PC-3 (cell line): ENCODE data around the gene CCNI2. TPM values are rescaled to one million over a fixed set of nuclear protein-coding genes. Genes with fewer than 3 reads are reported as not detected.

Experiments
- ATAC-seq: fragments of 200-7000 bp; cut with Tn5 transposase; 2 replicates; pipeline ENCODE4 v1.9.1; 2020; ENCODE audit warnings: mild to moderate bottlenecking, moderate library complexity
- BruUV-seq: library from RNA; stranded (reverse); fragments of 400-500 nt; replicated peaks from 2 replicates; lab custom pipeline; 2021; lab: Mats Ljungman, UMichigan
- CTCF ChIA-PET: fragments of 300-600 bp; sonication (Branson Sonifier 250); formaldehyde crosslinking; loops from one replicate; lab custom pipeline; 2022; ENCODE audit warnings: antibody characterized with exemption; lab: Charles Lee
- POLR2A ChIA-PET: fragments of 300-600 bp; sonication (Branson Sonifier 250); formaldehyde crosslinking; loops from one replicate; lab custom pipeline; 2022; ENCODE audit warnings: antibody characterized with exemption; ENCODE audit not compliant: unreplicated experiment; lab: Charles Lee
- DNase-seq: peaks from one replicate; pipeline ENCODE4 v3.0.0-alpha.2; 2015
- H2AFZ ChIP-seq: fragments of 300-600 bp; sonication (generic); 2 replicates; pipeline ENCODE4 v1.6.0; 2016; ENCODE audit warnings: antibody characterized with exemption, low read length
- H3F3A ChIP-seq: fragments of 300-600 bp; sonication (generic); one replicate; pipeline ENCODE4 v1.6.0; 2017; ENCODE audit warnings: antibody characterized with exemption, low read length, control low read depth, mild to moderate bottlenecking; ENCODE audit not compliant: unreplicated experiment
- H3K27ac ChIP-seq: fragments of 300-600 bp; sonication (generic); 2 replicates; pipeline ENCODE4 v1.5.1; 2016; ENCODE audit warnings: mild to moderate bottlenecking, low read length
- H3K27me3 ChIP-seq: fragments of 300-600 bp; sonication (generic); 2 replicates; pipeline ENCODE4 v1.6.1; 2016; ENCODE audit warnings: low read length, mixed read lengths
- H3K36me3 ChIP-seq: fragments of 300-600 bp; sonication (generic); 2 replicates; pipeline ENCODE4 v1.6.1; 2016; ENCODE audit warnings: low read depth, mixed run types, low read length, mixed read lengths
- H3K4me1 ChIP-seq: fragments of 300-600 bp; sonication (generic); 2 replicates; pipeline ENCODE4 v1.5.1; 2016; ENCODE audit warnings: low read length; ENCODE audit not compliant: insufficient read depth
- H3K4me2 ChIP-seq: fragments of 300-600 bp; sonication (generic); 2 replicates; pipeline ENCODE4 v1.6.0; 2016; ENCODE audit warnings: low read length
- H3K4me3 ChIP-seq: fragments of 300-600 bp; sonication (generic); 2 replicates; pipeline ENCODE4 v1.5.1; 2016; ENCODE audit warnings: mild to moderate bottlenecking, low read length, mixed read lengths
- H3K79me2 ChIP-seq: fragments of 300-600 bp; sonication (generic); 2 replicates; pipeline ENCODE4 v1.6.1; 2017; ENCODE audit warnings: low read length, mixed read lengths
- H3K9ac ChIP-seq: fragments of 300-600 bp; sonication (generic); 2 replicates; pipeline ENCODE4 v1.6.0; 2016; ENCODE audit warnings: mild to moderate bottlenecking, low read length
- H3K9me2 ChIP-seq: fragments of 300-600 bp; sonication (generic); replicated peaks from 2 replicates; pipeline ENCODE4 v1.6.1; 2016; ENCODE audit warnings: mixed run types, low read length, mixed read lengths
- H3K9me3 ChIP-seq: fragments of 300-600 bp; sonication (generic); 2 replicates; pipeline ENCODE4 v1.6.1; 2016; ENCODE audit warnings: low read length, mixed read lengths
- H4K20me1 ChIP-seq: fragments of 300-600 bp; sonication (generic); 2 replicates; pipeline ENCODE4 v1.6.1; 2016; ENCODE audit warnings: low read length, mixed read lengths
- EZH2 ChIP-seq: fragments of 300-600 bp; sonication (generic); IDR thresholded peaks from one replicate; pipeline ENCODE4 v1.6.1; 2017; ENCODE audit warnings: antibody characterized with exemption, mild to moderate bottlenecking, low read length; ENCODE audit not compliant: unreplicated experiment
- EZH2phosphoT487 ChIP-seq: fragments of 300-600 bp; sonication (generic); IDR thresholded peaks from 2 replicates; pipeline ENCODE4 v1.6.1; 2018; ENCODE audit warnings: mild to moderate bottlenecking, antibody characterized with exemption, low read length, borderline replicate concordance
- intact Hi-C: fragments of 100-400 bp; cut with micrococcal nuclease; formaldehyde crosslinking; loops from 2 replicates; pipeline ENCODE4 v1.9.0; 2023
- total RNA-seq: library from RNA; depleted of rRNA; stranded (reverse); fragments of >200 nt; gene quantifications from 2 replicates; pipeline ENCODE4 v1.2.3, GENCODE V29; 2014
- TF ChIP-seq, protein P1 (sequence below): fragments of 300-600 bp; sonication (generic); conservative IDR thresholded peaks from 2 replicates; pipeline ENCODE4 v1.5.1; 2017; ENCODE audit warnings: antibody characterized with exemption, low read depth, mild to moderate bottlenecking, low read length

CCNI2 gene
- total RNA-seq, 1 experiment from 2014 or later: not detected

DNA sequence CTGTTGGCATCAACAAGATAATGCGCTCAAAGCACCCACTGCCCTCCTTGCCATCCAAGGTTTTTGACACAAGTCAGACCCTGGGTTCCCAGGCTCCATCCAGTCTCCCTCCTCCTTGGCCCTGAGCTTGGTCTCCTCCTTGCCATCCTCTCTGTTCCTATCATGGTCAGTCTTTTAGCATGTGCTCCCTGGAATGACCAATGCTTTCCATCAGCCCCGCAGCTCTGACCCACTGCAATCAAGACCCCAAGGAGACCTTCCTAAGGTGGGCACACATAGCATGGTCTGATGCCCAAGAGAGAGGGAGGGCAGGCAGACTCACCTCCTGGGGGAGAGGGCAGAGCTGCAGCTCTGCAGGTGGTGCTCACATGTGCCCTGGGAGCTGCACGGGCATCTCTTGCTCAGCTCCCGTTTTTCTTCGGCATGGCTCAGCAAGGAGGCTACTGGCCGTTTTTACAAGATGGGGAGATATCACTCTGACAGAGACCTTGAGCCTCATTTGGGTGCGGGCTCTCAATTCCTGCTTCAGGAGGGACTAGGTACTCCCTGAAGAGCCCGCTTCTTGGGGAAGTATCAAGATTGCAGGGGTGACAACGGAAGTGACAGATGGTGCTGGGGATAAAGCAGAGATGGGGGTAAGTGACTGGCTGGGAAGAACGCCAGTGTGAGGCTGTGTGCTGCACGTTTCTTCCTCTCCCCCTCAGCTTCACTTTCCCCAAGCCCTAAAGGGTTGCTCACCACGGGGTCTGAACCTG, 26.6 kb downstream of the CCNI2 start:
- Histone ChIP-seq H3K9ac (no peak overlapping the region), H4K20me1 (no peaks in the 10 kb centered on the region), H3K79me2 (peaks cover 57% of the 10 kb centered on the region), H3K4me1 (peaks cover 14% of the 10 kb centered on the region), H3K4me3 (no peak overlapping the region), H3K36me3 (no peaks in the 10 kb centered on the region), H3K9me2 (no peaks in the 10 kb centered on the region), H3K27ac (no peak overlapping the region), H3K4me2 (no peak overlapping the region), H3F3A (no peaks in the 10 kb centered on the region), H2AFZ (no peak overlapping the region), H3K9me3 (no peaks in the 10 kb centered on the region), H3K27me3 (no peaks in the 10 kb centered on the region)
- no TSS peak for BruUV-seq
- intact Hi-C loops: no loop called here
- ChIA-PET CTCF (no interaction called here), POLR2A (no interaction called here)
- no peak for ATAC-seq
- TF ChIP-seq, protein P1, sequence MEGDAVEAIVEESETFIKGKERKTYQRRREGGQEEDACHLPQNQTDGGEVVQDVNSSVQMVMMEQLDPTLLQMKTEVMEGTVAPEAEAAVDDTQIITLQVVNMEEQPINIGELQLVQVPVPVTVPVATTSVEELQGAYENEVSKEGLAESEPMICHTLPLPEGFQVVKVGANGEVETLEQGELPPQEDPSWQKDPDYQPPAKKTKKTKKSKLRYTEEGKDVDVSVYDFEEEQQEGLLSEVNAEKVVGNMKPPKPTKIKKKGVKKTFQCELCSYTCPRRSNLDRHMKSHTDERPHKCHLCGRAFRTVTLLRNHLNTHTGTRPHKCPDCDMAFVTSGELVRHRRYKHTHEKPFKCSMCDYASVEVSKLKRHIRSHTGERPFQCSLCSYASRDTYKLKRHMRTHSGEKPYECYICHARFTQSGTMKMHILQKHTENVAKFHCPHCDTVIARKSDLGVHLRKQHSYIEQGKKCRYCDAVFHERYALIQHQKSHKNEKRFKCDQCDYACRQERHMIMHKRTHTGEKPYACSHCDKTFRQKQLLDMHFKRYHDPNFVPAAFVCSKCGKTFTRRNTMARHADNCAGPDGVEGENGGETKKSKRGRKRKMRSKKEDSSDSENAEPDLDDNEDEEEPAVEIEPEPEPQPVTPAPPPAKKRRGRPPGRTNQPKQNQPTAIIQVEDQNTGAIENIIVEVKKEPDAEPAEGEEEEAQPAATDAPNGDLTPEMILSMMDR: no peak
- TF ChIP-seq EZH2phosphoT487: no peak
- TF ChIP-seq EZH2: no peak
- DNase-seq: no peak

DNA sequence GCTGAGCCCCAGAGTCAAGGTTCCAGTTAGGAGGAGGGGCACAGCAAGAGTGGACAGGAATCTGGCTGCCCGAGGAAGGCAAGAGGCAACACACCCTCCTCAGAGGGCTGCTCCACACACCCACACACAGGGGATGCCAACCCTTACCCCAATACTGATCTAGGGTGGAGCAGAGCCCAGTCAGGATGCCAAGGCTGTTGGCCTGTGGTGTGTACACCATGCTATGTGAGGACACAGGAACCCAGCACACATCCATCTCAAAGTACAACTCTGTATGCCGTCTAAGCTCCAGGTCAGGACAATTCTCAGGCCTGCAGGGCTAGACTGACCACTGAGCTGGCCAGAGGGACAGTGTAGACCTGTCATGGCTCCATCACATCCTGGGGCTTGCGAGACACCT, 27.2 kb downstream of the CCNI2 start:
- H2AFZ ChIP-seq: no peak overlapping the region
- H3K9me2 ChIP-seq: no peaks in the 10 kb centered on the region
- ChIA-PET CTCF (no interaction called here), POLR2A (no interaction called here)
- intact Hi-C loops: no loop called here
- no peak overlapping the region for H3K27ac ChIP-seq
- peaks cover 52% of the 10 kb centered on the region for H3K79me2 ChIP-seq
- H3K4me3 ChIP-seq: no peak overlapping the region
- H3K9ac ChIP-seq: no peak overlapping the region
- no TSS peak for BruUV-seq
- ATAC-seq (no peak), DNase-seq (no peak)
- H3K4me1 ChIP-seq: peaks cover 14% of the 10 kb centered on the region
- no peaks in the 10 kb centered on the region for H3F3A ChIP-seq
- H3K4me2 ChIP-seq: no peak overlapping the region
- H4K20me1 ChIP-seq: no peaks in the 10 kb centered on the region
- TF ChIP-seq EZH2 (no peak), EZH2phosphoT487 (no peak)
- TF ChIP-seq, protein P1: no peak
- H3K27me3 ChIP-seq: no peaks in the 10 kb centered on the region
- H3K9me3 ChIP-seq: no peaks in the 10 kb centered on the region
- H3K36me3 ChIP-seq: no peaks in the 10 kb centered on the region

DNA sequence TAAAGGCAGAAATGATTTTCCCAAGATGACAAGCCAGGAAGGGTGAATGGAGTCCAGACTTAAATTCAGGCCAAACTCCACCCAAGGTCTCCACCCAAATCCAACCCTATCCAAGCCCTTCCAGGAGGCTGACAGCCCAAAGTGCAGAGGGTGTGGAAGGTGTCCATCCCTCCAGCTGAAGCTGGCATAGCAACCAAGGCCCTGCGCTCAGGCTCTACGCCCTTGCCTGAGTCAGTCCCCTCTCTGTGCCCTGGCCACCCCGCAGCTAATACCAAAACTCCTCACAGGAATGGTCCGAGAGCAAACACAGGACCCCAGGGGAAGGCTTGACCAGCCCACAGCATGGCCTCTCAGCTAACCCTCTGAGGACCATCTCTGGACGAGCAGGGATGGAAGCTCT, 27.7 kb downstream of the CCNI2 start:
- H3K9ac ChIP-seq: no peak overlapping the region
- POLR2A ChIA-PET: no interaction called here
- CTCF ChIA-PET: no interaction called here
- H3K79me2 ChIP-seq: peaks cover 49% of the 10 kb centered on the region
- no peaks in the 10 kb centered on the region for H4K20me1 ChIP-seq
- no peaks in the 10 kb centered on the region for H3K9me2 ChIP-seq
- no peak overlapping the region for H2AFZ ChIP-seq
- H3F3A ChIP-seq: no peaks in the 10 kb centered on the region
- H3K4me2 ChIP-seq: no peak overlapping the region; the same call in 1 of the 2 replicates
- intact Hi-C loops: loop anchor here (5.0 kb wide), 1 partner anchor 47 kb away; no protein-coding TSS in a partner anchor
- H3K9me3 ChIP-seq: no peaks in the 10 kb centered on the region
- no peak overlapping the region for H3K4me3 ChIP-seq
- BruUV-seq: no TSS peak
- H3K36me3 ChIP-seq: no peaks in the 10 kb centered on the region
- peaks cover 14% of the 10 kb centered on the region for H3K4me1 ChIP-seq
- no peak for DNase-seq
- TF ChIP-seq EZH2 (no peak), EZH2phosphoT487 (no peak)
- TF ChIP-seq, protein P1: no peak
- H3K27me3 ChIP-seq: no peaks in the 10 kb centered on the region
- H3K27ac ChIP-seq: no peak overlapping the region
- ATAC-seq: no peak
